GM12874 (cell line): Measurements from ENCODE around the gene HACD1.

Source experiments
- TF ChIP-seq, protein P1 (sequence below): IDR thresholded peaks from 2 replicates; pipeline ENCODE4 v1.5.1; 2011; ENCODE audit warnings: low read depth, mild to moderate bottlenecking, control low read depth, low read length, moderate library complexity; ENCODE audit not compliant: insufficient read depth

The HACD1 gene

DNA sequence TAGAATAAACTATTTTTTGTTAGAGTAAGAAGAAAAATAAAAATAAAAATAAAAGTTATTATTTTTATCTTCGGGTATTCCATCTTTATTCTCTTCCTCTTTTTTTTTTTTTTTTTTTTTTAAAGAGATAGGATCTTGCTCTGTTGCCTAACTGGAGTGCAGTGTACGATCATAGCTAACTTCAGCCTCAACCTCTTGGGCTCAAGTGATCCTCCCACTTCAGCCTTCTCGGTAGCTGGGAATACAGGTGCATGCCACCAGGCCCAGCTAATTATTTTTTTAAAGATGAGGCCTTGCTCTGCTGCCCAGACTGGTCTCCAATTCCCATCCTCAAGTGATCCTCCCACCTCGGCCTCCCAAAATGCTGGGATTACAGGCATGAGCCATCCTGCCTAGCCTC lies 42.2 kb upstream of the HACD1 start:
- TF ChIP-seq, protein P1, sequence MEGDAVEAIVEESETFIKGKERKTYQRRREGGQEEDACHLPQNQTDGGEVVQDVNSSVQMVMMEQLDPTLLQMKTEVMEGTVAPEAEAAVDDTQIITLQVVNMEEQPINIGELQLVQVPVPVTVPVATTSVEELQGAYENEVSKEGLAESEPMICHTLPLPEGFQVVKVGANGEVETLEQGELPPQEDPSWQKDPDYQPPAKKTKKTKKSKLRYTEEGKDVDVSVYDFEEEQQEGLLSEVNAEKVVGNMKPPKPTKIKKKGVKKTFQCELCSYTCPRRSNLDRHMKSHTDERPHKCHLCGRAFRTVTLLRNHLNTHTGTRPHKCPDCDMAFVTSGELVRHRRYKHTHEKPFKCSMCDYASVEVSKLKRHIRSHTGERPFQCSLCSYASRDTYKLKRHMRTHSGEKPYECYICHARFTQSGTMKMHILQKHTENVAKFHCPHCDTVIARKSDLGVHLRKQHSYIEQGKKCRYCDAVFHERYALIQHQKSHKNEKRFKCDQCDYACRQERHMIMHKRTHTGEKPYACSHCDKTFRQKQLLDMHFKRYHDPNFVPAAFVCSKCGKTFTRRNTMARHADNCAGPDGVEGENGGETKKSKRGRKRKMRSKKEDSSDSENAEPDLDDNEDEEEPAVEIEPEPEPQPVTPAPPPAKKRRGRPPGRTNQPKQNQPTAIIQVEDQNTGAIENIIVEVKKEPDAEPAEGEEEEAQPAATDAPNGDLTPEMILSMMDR = no peak

DNA sequence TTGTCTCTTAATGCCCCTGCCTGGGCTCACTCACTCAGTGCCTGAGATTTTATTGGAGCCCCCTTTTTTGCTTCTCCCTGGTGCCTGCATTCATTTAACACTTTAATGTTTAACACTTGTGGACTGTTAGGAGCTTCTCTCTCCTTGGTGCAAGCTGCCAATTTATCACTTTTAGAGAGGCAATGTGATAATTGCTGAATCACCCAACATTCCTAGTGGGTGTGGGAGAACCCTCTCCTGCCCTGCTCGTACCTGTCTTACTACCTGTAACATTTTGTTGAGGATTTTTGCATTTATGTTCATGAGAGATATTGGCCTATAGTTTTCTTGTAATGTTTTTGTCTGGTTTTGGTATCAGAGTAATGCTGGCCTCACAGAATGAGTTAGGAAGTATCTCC lies 39.9 kb upstream of the HACD1 start:
- TF ChIP-seq, protein P1 = no peak

DNA sequence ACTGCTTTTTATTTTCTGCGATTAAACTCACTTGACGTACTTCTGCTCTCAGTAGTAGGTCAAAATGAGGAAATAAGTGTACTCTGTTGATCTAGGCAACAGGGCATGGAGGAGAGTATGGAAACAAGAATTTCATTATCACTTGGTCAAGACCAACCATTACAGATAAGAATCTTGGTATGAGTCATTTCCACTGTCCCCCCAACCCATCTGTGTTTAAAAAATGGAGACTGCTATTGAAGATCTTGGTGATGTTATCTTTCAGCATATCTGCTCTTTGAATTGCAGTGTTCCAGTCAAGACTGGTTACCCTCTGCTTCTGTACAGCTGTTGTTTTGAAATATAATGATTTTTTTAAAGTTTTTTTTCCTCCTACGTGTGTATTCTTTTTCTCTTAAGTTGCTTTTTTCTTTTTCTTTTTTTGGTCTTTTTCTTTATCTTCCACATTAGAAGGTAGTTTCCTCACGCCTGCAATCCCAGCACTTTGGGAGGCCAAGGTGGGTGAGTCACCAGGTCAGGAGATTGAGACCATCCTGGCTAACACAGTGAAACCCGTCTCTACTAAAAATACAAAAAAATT lies 38.5 kb upstream of the HACD1 start:
- TF ChIP-seq, protein P1 = no peak

DNA sequence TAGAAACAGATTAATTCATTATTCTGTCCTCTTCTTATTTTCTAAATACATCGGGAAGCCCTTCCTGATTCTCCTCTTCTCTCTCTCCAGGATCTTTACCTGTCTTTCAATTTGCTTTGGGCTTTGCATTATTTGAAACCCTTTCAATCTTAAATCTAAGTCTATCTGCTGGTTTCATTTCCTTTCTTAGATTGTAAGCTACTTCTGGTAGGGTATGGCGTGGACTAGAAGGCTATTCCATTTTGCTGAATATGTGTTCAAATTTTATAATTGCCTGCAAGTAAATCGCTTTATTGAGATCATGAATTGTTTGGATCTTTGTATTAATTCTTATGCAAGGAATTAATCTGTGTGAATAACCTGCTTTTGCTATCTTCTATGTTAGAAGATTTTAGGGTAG lies 37.8 kb upstream of the HACD1 start:
- TF ChIP-seq, protein P1 = no peak

DNA sequence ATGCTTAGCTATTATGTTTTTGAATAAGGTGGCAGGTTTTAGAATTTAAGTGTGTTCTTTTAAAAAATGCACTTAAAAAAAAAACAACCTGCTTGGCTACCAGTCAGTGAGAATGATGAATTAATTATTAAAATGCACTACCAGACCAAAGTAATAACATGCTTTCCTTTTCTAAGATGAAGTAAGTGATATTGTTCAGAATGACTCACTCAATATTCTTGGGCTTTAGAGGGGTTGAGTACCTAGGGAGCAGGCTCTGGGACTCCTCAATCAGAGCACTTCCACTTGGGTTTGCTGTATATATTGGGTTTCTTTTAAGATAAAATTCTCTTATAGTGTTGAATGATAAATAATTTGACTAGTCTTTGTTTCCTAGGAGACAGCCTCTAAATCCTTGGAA lies 35.4 kb upstream of the HACD1 start:
- TF ChIP-seq, protein P1 = no peak

DNA sequence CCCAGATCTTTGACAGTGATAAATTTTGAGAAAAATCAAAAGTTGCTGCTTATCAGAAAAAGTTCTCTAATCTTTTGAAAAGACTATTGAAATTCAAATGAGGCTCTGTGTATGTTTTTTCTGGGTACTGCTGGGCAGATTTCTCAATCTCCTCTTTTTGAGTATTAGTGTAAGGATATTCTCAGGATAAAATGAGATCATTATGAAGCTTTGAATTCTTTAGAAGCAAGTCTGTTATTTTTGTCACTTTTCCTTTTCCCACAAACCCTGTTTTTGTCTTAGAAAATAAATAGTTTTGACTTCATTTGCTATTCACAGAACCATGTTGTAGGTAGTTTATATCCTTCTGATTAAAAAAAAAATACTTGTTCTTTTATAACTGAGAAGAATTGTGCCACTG lies 34.7 kb upstream of the HACD1 start:
- TF ChIP-seq, protein P1 = no peak

DNA sequence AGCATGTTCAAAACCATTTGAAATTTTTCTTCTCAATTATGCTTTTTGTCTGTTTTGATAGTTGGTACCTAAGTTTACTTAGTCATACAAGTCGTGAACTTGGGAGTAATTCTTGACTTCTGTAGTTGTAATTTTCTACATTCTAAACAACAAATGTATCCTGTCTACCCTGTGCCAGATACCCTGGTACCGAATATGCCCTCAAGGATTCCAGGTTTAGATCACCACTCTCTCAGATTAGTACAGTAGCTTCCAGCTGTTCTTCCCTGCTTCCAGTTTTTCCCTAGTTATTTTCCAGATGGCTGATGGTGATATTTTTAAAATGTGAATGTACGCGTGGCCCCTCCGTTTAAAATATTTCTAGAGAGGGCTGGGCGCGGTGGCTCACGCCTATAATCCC lies 33.2 kb upstream of the HACD1 start:
- TF ChIP-seq, protein P1 = no peak

DNA sequence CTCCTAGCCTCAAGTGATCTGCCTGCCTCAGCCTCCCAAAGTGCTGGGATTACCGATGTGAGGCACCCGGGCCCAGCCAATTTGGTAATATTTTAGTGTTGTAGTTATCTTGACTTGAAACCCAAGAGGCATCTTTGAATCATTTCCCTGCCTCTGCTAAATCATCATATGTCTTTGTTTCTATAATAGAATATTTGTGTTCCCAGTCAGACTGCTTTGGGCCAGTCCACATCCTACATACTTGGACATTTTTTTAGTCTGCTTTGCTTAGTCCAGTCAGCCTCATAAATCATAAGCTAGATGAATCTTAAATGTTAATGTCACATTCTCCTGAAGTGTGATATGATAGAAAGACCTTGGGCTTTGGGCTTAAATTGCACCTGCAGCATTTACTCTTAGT lies 32.7 kb upstream of the HACD1 start:
- TF ChIP-seq, protein P1 = no peak
